Measurements from ENCODE around the gene BCL11B.

BCL11B gene

GRCh38 chr14:99216191-99216590, 55.8 kb downstream of the BCL11B start:
- DNase-seq: no peak

- peak; percentile 27 for DNase-seq
These were observed 56.7 kb downstream of the BCL11B start for GRCh38 chr14:99215277-99215676.

GRCh38 chr14:99214701-99215100, 57.3 kb downstream of the BCL11B start:
- DNase-seq: no peak

- no peak for DNase-seq
These were observed 58.4 kb downstream of the BCL11B start for GRCh38 chr14:99213527-99213971.

- no peak for DNase-seq
These were observed 58.9 kb downstream of the BCL11B start for GRCh38 chr14:99213101-99213500.

GRCh38 chr14:99212646-99213045, 59.4 kb downstream of the BCL11B start:
- no peak for DNase-seq

GRCh38 chr14:99212199-99212598, 59.8 kb downstream of the BCL11B start:
- no peak for DNase-seq

GRCh38 chr14:99211410-99211809, 60.6 kb downstream of the BCL11B start:
- no peak for DNase-seq

- DNase-seq: no peak
These were observed 61.7 kb downstream of the BCL11B start for GRCh38 chr14:99210333-99210732.

- no peak for DNase-seq
These were observed 62.6 kb downstream of the BCL11B start for GRCh38 chr14:99209409-99209808.

GRCh38 chr14:99208318-99208717, 63.7 kb downstream of the BCL11B start:
- no peak for DNase-seq

GRCh38 chr14:99207456-99207855, 64.5 kb downstream of the BCL11B start:
- no peak for DNase-seq

- no peak for DNase-seq
These were observed 65.9 kb downstream of the BCL11B start for GRCh38 chr14:99206090-99206489.

- no peak for DNase-seq
These were observed 66.8 kb downstream of the BCL11B start for GRCh38 chr14:99205086-99205688.

GRCh38 chr14:99203801-99204200, 68.2 kb downstream of the BCL11B start:
- no peak for DNase-seq

GRCh38 chr14:99203080-99203479, 68.9 kb downstream of the BCL11B start:
- no peak for DNase-seq

- DNase-seq: peak; percentile 63
These were observed 69.5 kb downstream of the BCL11B start for GRCh38 chr14:99202516-99202915.

GRCh38 chr14:99201351-99202073, 70.5 kb downstream of the BCL11B start:
- peak; percentile 26 for DNase-seq

- no peak for DNase-seq
These were observed 71.4 kb downstream of the BCL11B start for GRCh38 chr14:99200654-99201005.

- DNase-seq: no peak
These were observed 71.9 kb downstream of the BCL11B start for GRCh38 chr14:99199846-99200653.

GRCh38 chr14:99198746-99199502, 73.1 kb downstream of the BCL11B start:
- DNase-seq: no peak

- DNase-seq: no peak
These were observed 75.7 kb downstream of the BCL11B start for GRCh38 chr14:99196310-99196650.

GRCh38 chr14:99195602-99196309, 76.2 kb downstream of the BCL11B start:
- DNase-seq: peak; percentile 93

All from DMS79 (cell line).